H9 (cell line): ENCODE measurements around the gene OLIG2. TPM values are rescaled to one million over a fixed set of nuclear protein-coding genes. Genes with fewer than 3 reads are reported as not detected.

Experiments
- DNase-seq: peaks from one replicate; pipeline ENCODE4 v3.0.0-alpha.2; 2017
- H2AFZ ChIP-seq: one replicate; pipeline ENCODE4 v1.6.1; 2013; ENCODE audit warnings: mild to moderate bottlenecking, low read length, control low read depth, moderate library complexity
- H2AK5ac ChIP-seq: 2 replicates; pipeline ENCODE4 v1.6.1; 2013; ENCODE audit warnings: low read length, control low read depth, mixed read lengths; ENCODE audit not compliant: insufficient read length
- H2BK120ac ChIP-seq: one replicate; pipeline ENCODE4 v1.6.1; 2013; ENCODE audit warnings: low read depth, mild to moderate bottlenecking, low read length, control low read depth, inconsistent platforms; ENCODE audit not compliant: poor library complexity, severe bottlenecking
- H2BK12ac ChIP-seq: 2 replicates; pipeline ENCODE4 v1.6.1; 2013; ENCODE audit warnings: low read length, control low read depth, mixed read lengths, low read depth; ENCODE audit not compliant: insufficient read length
- H2BK15ac ChIP-seq: 2 replicates; pipeline ENCODE4 v1.6.1; 2013; ENCODE audit warnings: low read depth, low read length, control low read depth
- H2BK20ac ChIP-seq: one replicate; pipeline ENCODE4 v1.6.1; 2013; ENCODE audit warnings: low read depth, mild to moderate bottlenecking, low read length, control low read depth, inconsistent platforms; ENCODE audit not compliant: poor library complexity, severe bottlenecking
- H2BK5ac ChIP-seq: 2 replicates; pipeline ENCODE4 v1.6.1; 2013; ENCODE audit warnings: low read length, control low read depth, mixed read lengths; ENCODE audit not compliant: insufficient read length
- H3K14ac ChIP-seq: 2 replicates; pipeline ENCODE4 v1.6.1; 2013; ENCODE audit warnings: low read length, control low read depth; ENCODE audit not compliant: insufficient read depth
- H3K18ac ChIP-seq: 2 replicates; pipeline ENCODE4 v1.6.1; 2013; ENCODE audit warnings: low read depth, mild to moderate bottlenecking, mixed read lengths, low read length, control low read depth; ENCODE audit not compliant: insufficient read length
- H3K23ac ChIP-seq: 2 replicates; pipeline ENCODE4 v1.6.1; 2013; ENCODE audit warnings: low read length, control low read depth, mixed read lengths, low read depth; ENCODE audit not compliant: insufficient read length
- H3K23me2 ChIP-seq: 2 replicates; pipeline ENCODE4 v1.6.1; 2013; ENCODE audit warnings: low read depth, mild to moderate bottlenecking, mixed read lengths, low read length, control low read depth; ENCODE audit not compliant: insufficient read length, poor library complexity, severe bottlenecking
- H3K27ac ChIP-seq: 2 replicates; pipeline ENCODE4 v1.5.1; 2013; ENCODE audit warnings: low read length, control low read depth, mixed read lengths, low read depth; ENCODE audit not compliant: insufficient read length
- H3K27me3 ChIP-seq: 2 replicates; pipeline ENCODE4 v1.6.1; 2013; ENCODE audit warnings: low read length, control low read depth, inconsistent platforms; ENCODE audit not compliant: insufficient read depth
- H3K4ac ChIP-seq: 2 replicates; pipeline ENCODE4 v1.6.1; 2013; ENCODE audit warnings: low read depth, mild to moderate bottlenecking, control low read depth, inconsistent platforms, low read length, moderate library complexity
- H3K4me1 ChIP-seq: 2 replicates; pipeline ENCODE4 v1.6.1; 2013; ENCODE audit warnings: low read length, control low read depth, inconsistent platforms; ENCODE audit not compliant: insufficient read depth
- H3K4me2 ChIP-seq: 2 replicates; pipeline ENCODE4 v1.6.1; 2013; ENCODE audit warnings: low read length, control low read depth, mixed read lengths; ENCODE audit not compliant: insufficient read length, insufficient read depth
- H3K56ac ChIP-seq: 2 replicates; pipeline ENCODE4 v1.6.1; 2013; ENCODE audit warnings: low read depth, mild to moderate bottlenecking, mixed read lengths, low read length, control low read depth; ENCODE audit not compliant: insufficient read length
- H3K79me1 ChIP-seq: 2 replicates; pipeline ENCODE4 v1.6.1; 2013; ENCODE audit warnings: low read depth, mild to moderate bottlenecking, moderate library complexity, low read length, control low read depth, inconsistent platforms; ENCODE audit not compliant: insufficient read depth, poor library complexity, severe bottlenecking
- H3K79me2 ChIP-seq: 2 replicates; pipeline ENCODE4 v1.6.1; 2013; ENCODE audit warnings: low read length, control low read depth, inconsistent platforms; ENCODE audit not compliant: insufficient read depth
- H3K9ac ChIP-seq: 2 replicates; pipeline ENCODE4 v1.6.1; 2013; ENCODE audit warnings: low read length, control low read depth, mixed read lengths; ENCODE audit not compliant: insufficient read length; ENCODE audit errors: extremely low read depth
- H3K9me3 ChIP-seq: one replicate; pipeline ENCODE4 v1.6.1; 2013; ENCODE audit warnings: low read depth, low read length, inconsistent platforms; ENCODE audit not compliant: control insufficient read depth
- H3T11ph ChIP-seq: one replicate; pipeline ENCODE4 v1.6.1; 2013; ENCODE audit warnings: mild to moderate bottlenecking, low read length, control low read depth, inconsistent platforms
- H4K20me1 ChIP-seq: one replicate; pipeline ENCODE4 v1.6.1; 2013; ENCODE audit not compliant: control insufficient read depth, insufficient read length, insufficient read depth
- H4K5ac ChIP-seq: 2 replicates; pipeline ENCODE4 v1.6.1; 2013; ENCODE audit warnings: low read depth, mild to moderate bottlenecking, mixed read lengths, low read length, control low read depth; ENCODE audit not compliant: insufficient read length
- H4K8ac ChIP-seq: replicated peaks from 2 replicates; pipeline ENCODE4 v1.6.1; 2013; ENCODE audit warnings: low read length, control low read depth, mixed read lengths, low read depth; ENCODE audit not compliant: insufficient read length
- H4K91ac ChIP-seq: 2 replicates; pipeline ENCODE4 v1.6.1; 2013; ENCODE audit warnings: low read depth, mild to moderate bottlenecking, moderate library complexity, mixed read lengths, low read length, control low read depth; ENCODE audit not compliant: insufficient read length
- H3K27ac Mint-ChIP-seq, 3 experiments: 2 replicates in 2 of 3; 3 replicates in 1 of 3; pipeline ENCODE4 v1.8.0; 2020 to 2021; ENCODE audit warnings: mixed read lengths in 3 of 3, mild to moderate bottlenecking in 1 of 3, moderate library complexity in 1 of 3
- H3K27me3 Mint-ChIP-seq: 2 replicates; pipeline ENCODE4 v1.8.0; 2021; ENCODE audit warnings: low read depth, mild to moderate bottlenecking, moderate library complexity, mixed read lengths
- H3K36me3 Mint-ChIP-seq, 3 experiments: 2 replicates in 2 of 3; 3 replicates in 1 of 3; pipeline ENCODE4 v1.8.0; 2020 to 2021; ENCODE audit warnings: low read depth in 3 of 3, mixed read lengths in 3 of 3; ENCODE audit not compliant: insufficient read depth in 1 of 3
- H3K4me1 Mint-ChIP-seq, 2 experiments: 2 replicates each; pipeline ENCODE4 v1.8.0; 2020; ENCODE audit warnings: mixed read lengths in 2 of 2
- H3K4me3 Mint-ChIP-seq, 2 experiments: 2 replicates in 1 of 2; 3 replicates in 1 of 2; pipeline ENCODE4 v1.8.0; 2020 to 2021; ENCODE audit warnings: mild to moderate bottlenecking in 2 of 2, mixed read lengths in 2 of 2, moderate library complexity in 1 of 2
- H3K9me3 Mint-ChIP-seq, 2 experiments: 2 replicates in 1 of 2; 3 replicates in 1 of 2; pipeline ENCODE4 v1.8.0; 2020; ENCODE audit warnings: mild to moderate bottlenecking in 2 of 2, mixed read lengths in 2 of 2, moderate library complexity in 1 of 2
- WGBS: extraction: QIAGEN DNeasy Blood & Tissue Kit; methylation state at CpG from one replicate; pipeline ENCODE4 v1.1.7; 2013; ENCODE audit warnings: missing lambda C conversion rate, low lambda C conversion rate, mixed read lengths; ENCODE audit not compliant: insufficient read length; ENCODE audit errors: extremely low coverage; 5-methylcytosine and 5-hydroxymethylcytosine counted together
- total RNA-seq: library from RNA; stranded (reverse); gene quantifications from 2 replicates; pipeline ENCODE4 v1.2.1, GENCODE V29; 2021
- TF ChIP-seq, protein P1 (sequence below): fragments of 200-600 bp; sonication (generic); conservative IDR thresholded peaks from 3 replicates; pipeline ENCODE4 v1.8.0; 2021; ENCODE audit warnings: antibody characterized with exemption, mild to moderate bottlenecking

OLIG2 gene
- total RNA-seq, 1 experiment from 2014 or later, result 1.4 TPM

DNA sequence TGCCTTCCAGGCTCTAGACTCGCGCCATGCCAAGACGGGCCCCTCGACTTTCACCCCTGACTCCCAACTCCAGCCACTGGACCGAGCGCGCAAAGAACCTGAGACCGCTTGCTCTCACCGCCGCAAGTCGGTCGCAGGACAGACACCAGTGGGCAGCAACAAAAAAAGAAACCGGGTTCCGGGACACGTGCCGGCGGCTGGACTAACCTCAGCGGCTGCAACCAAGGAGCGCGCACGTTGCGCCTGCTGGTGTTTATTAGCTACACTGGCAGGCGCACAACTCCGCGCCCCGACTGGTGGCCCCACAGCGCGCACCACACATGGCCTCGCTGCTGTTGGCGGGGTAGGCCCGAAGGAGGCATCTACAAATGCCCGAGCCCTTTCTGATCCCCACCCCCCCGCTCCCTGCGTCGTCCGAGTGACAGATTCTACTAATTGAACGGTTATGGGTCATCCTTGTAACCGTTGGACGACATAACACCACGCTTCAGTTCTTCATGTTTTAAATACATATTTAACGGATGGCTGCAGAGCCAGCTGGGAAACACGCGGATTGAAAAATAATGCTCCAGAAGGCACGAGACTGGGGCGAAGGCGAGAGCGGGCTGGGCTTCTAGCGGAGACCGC lies 2.0 kb upstream of the OLIG2 start:
- peak; percentile 63 for DNase-seq
- Histone ChIP-seq H2BK120ac (no peak overlapping the region), H3K9ac (no peak overlapping the region), H3K9me3 (no peaks in the 10 kb centered on the region), H3K14ac (no peak overlapping the region), H3K4ac (no peak overlapping the region), H3K27me3 (peaks cover 89% of the 10 kb centered on the region), H4K5ac (no peak overlapping the region), H3K4me2 (peak overlapping the region; percentile 65), H3K27ac (no peak overlapping the region), H4K8ac (no peak overlapping the region), H3K79me1 (no peaks in the 10 kb centered on the region), H3K4me1 (no peaks in the 10 kb centered on the region; the same call in 1 of the 2 replicates), H2BK12ac (no peak overlapping the region), H2AK5ac (no peak overlapping the region), H2BK20ac (no peak overlapping the region), H4K20me1 (no peaks in the 10 kb centered on the region), H3K79me2 (no peaks in the 10 kb centered on the region), H3K18ac (no peak overlapping the region), H3K23ac (no peak overlapping the region), H3T11ph (no peak overlapping the region), H4K91ac (no peak overlapping the region), H2BK15ac (no peak overlapping the region), H3K23me2 (peaks cover 20% of the 10 kb centered on the region), H3K56ac (no peak overlapping the region), H2BK5ac (no peak overlapping the region), H2AFZ (no peak overlapping the region)
- no peak overlapping the region; a peak in 1 of 7 replicates for H3K27ac Mint-ChIP-seq
- H3K9me3 Mint-ChIP-seq, result peaks cover 2 to 5% of the 10 kb centered on the region in 2 experiments; a peak in 3 of 5 replicates
- H3K36me3 Mint-ChIP-seq, result no peaks in the 10 kb centered on the region; a peak in 2 of 7 replicates
- no CpG with 5 or more reads among the region's 49 CpGs for WGBS
- H3K27me3 Mint-ChIP-seq, result peaks cover 97% of the 10 kb centered on the region
- peak overlapping the region; percentile 36 to 71 for H3K4me3 Mint-ChIP-seq
- TF ChIP-seq, protein P1, sequence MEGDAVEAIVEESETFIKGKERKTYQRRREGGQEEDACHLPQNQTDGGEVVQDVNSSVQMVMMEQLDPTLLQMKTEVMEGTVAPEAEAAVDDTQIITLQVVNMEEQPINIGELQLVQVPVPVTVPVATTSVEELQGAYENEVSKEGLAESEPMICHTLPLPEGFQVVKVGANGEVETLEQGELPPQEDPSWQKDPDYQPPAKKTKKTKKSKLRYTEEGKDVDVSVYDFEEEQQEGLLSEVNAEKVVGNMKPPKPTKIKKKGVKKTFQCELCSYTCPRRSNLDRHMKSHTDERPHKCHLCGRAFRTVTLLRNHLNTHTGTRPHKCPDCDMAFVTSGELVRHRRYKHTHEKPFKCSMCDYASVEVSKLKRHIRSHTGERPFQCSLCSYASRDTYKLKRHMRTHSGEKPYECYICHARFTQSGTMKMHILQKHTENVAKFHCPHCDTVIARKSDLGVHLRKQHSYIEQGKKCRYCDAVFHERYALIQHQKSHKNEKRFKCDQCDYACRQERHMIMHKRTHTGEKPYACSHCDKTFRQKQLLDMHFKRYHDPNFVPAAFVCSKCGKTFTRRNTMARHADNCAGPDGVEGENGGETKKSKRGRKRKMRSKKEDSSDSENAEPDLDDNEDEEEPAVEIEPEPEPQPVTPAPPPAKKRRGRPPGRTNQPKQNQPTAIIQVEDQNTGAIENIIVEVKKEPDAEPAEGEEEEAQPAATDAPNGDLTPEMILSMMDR, result no peak
- peaks cover 29 to 57% of the 10 kb centered on the region in 2 experiments for H3K4me1 Mint-ChIP-seq
